HG03280 (cell line): ENCODE results near the gene TSGA10.
"Not testable (repeated sequence)": the region's sequence is repeated elsewhere in the genome, so short reads cannot be mapped to it uniquely, and the experiment has no call there.

Experiments used
- ATAC-seq: cut with Tn5 transposase; IDR thresholded peaks from one replicate; pipeline ENCODE4 v1.9.1; 2021; ENCODE audit warnings: mild to moderate bottlenecking, moderate library complexity; ENCODE audit not compliant: unreplicated experiment

Gene TSGA10

GRCh38 chr2:99153921-99154604 is 679 bp downstream of the TSGA10 start:
- ATAC-seq = no peak

GRCh38 chr2:99152199-99152895 is 2.4 kb downstream of the TSGA10 start:
- no peak for ATAC-seq

GRCh38 chr2:99150706-99151105 is 4.0 kb downstream of the TSGA10 start:
- no peak for ATAC-seq

GRCh38 chr2:99141110-99142108 is 13.3 kb downstream of the TSGA10 start, which contains the start of gene C2orf15:
Gene C2orf15 (plus strand): TSS chr2:99141707. CDS start chr2:99150559, 8,852 bp downstream.
- peak; percentile 89 for ATAC-seq

- ATAC-seq = no peak
Measured at GRCh38 chr2:99140860-99141109, 14.0 kb downstream of the TSGA10 start.

GRCh38 chr2:99140056-99140859 is 14.5 kb downstream of the TSGA10 start:
- no peak for ATAC-seq

- no peak for ATAC-seq
Measured at GRCh38 chr2:99139003-99139402, 15.7 kb downstream of the TSGA10 start.

- not testable (repeated sequence) for ATAC-seq
Measured at GRCh38 chr2:99135044-99135556, 19.6 kb downstream of the TSGA10 start.

- ATAC-seq = no peak
Measured at GRCh38 chr2:99127981-99128380, 26.8 kb downstream of the TSGA10 start.

- no peak for ATAC-seq
Measured at GRCh38 chr2:99112617-99113016, 42.1 kb downstream of the TSGA10 start.

GRCh38 chr2:99111945-99112344 is 42.8 kb downstream of the TSGA10 start:
- ATAC-seq = no peak

- ATAC-seq = no peak
Measured at GRCh38 chr2:99111236-99111635, 43.5 kb downstream of the TSGA10 start.

GRCh38 chr2:99106913-99107312 is 47.8 kb downstream of the TSGA10 start:
- no peak for ATAC-seq

GRCh38 chr2:99104006-99104405 is 50.7 kb downstream of the TSGA10 start:
- ATAC-seq = no peak

GRCh38 chr2:99101697-99102096 is 53.0 kb downstream of the TSGA10 start:
- ATAC-seq = no peak

- ATAC-seq = no peak
Measured at GRCh38 chr2:99096728-99097127, 58.0 kb downstream of the TSGA10 start.

- no peak for ATAC-seq
Measured at GRCh38 chr2:99088017-99088416, 66.7 kb downstream of the TSGA10 start.

GRCh38 chr2:99086385-99086784 is 68.4 kb downstream of the TSGA10 start:
- no peak for ATAC-seq

- no peak for ATAC-seq
Measured at GRCh38 chr2:99085421-99085820, 69.3 kb downstream of the TSGA10 start.

GRCh38 chr2:99084256-99084655 is 70.5 kb downstream of the TSGA10 start:
- no peak for ATAC-seq
